Upper lobe of right lung (tissue), 1 donor: ENCODE data around the gene ARHGAP40. TPM values are rescaled to one million over a fixed set of nuclear protein-coding genes. Genes with fewer than 3 reads are reported as not detected.

Source experiments
- ATAC-seq: fragments of 200-7000 bp; cut with Tn5 transposase; one replicate; pipeline ENCODE4 v1.9.1; 2020; ENCODE audit warnings: mild to moderate bottlenecking, moderate library complexity
- DNase-seq: peaks from one replicate; pipeline ENCODE4 v3.0.0-alpha.2; 2020
- H3K27ac ChIP-seq: fragments of 200-600 bp; one replicate; pipeline ENCODE4 v1.8.0; 2022
- H3K27me3 ChIP-seq: fragments of 200-600 bp; one replicate; pipeline ENCODE4 v1.8.0; 2022; ENCODE audit warnings: mild to moderate bottlenecking
- H3K36me3 ChIP-seq: fragments of 200-600 bp; one replicate; pipeline ENCODE4 v1.8.0; 2022
- H3K4me1 ChIP-seq: fragments of 200-600 bp; one replicate; pipeline ENCODE4 v1.8.0; 2022
- H3K4me3 ChIP-seq: fragments of 200-600 bp; one replicate; pipeline ENCODE4 v1.8.0; 2022; ENCODE audit warnings: mild to moderate bottlenecking
- H3K9me3 ChIP-seq: fragments of 200-600 bp; one replicate; pipeline ENCODE4 v1.8.0; 2022
- intact Hi-C: fragments of 100-400 bp; cut with DNase I; formaldehyde crosslinking; loops from one replicate; pipeline ENCODE4 v1.11.0; 2022
- total RNA-seq: library from RNA; stranded (reverse); fragmentation: NEBNext Ultra II Directional; extraction: Animal tissue kit (Norgen Biotek cat#: 25700); gene quantifications from one replicate; pipeline ENCODE4 v1.2.1, GENCODE V29; 2021
- TF ChIP-seq, protein P1 (sequence below): fragments of 200-600 bp; IDR thresholded peaks from one replicate; pipeline ENCODE4 v1.8.0; 2022; ENCODE audit warnings: antibody characterized with exemption
- donor health status: DM: no; HTN: yes; CAD: no; lungs with severe emphysema.

Gene ARHGAP40
- total RNA-seq, 1 donor from 2014 or later, result 0.72 TPM

DNA sequence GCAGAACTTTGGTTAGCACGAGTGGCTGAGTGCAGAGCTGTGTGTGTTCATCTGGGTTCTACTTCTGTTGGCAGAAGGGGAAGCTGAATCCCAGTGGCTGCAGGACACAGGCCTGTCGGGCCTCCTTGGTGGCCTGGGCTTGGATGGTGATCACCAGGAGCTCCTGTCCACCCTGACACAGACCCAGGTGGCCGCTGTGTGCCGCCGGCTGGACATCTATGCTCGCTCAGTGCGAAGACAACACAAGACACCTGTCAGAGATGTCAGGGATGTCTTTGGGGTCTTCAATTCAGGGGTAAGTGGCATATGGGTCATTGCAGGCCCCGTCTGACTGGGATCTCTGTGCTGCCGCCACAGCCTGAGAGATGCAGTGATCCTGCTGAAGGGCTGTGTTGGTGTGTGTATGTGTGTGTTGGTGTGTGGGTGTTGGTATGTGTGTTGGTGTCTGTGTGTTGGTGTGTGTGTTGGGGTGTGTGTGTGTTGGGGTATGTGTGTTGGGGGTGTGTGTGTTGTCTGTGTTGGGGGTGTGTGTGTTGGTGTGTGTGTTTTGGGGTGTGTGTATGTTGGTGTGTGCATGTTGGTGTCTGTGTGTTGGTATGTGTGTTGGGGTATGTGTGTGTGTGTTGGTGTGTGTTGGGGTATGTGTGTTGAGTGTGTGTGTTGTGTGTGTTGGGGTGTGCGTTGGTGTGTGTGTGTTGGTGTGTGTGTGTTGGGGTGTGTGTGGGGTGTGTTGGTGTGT, 25.5 kb downstream of the ARHGAP40 start:
- no peak overlapping the region for H3K27ac ChIP-seq
- DNase-seq (no peak), ATAC-seq (no peak)
- H3K9me3 ChIP-seq, result no peaks in the 10 kb centered on the region
- no peak overlapping the region for H3K4me3 ChIP-seq
- TF ChIP-seq, protein P1, sequence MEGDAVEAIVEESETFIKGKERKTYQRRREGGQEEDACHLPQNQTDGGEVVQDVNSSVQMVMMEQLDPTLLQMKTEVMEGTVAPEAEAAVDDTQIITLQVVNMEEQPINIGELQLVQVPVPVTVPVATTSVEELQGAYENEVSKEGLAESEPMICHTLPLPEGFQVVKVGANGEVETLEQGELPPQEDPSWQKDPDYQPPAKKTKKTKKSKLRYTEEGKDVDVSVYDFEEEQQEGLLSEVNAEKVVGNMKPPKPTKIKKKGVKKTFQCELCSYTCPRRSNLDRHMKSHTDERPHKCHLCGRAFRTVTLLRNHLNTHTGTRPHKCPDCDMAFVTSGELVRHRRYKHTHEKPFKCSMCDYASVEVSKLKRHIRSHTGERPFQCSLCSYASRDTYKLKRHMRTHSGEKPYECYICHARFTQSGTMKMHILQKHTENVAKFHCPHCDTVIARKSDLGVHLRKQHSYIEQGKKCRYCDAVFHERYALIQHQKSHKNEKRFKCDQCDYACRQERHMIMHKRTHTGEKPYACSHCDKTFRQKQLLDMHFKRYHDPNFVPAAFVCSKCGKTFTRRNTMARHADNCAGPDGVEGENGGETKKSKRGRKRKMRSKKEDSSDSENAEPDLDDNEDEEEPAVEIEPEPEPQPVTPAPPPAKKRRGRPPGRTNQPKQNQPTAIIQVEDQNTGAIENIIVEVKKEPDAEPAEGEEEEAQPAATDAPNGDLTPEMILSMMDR, result no peak
- no peaks in the 10 kb centered on the region for H3K27me3 ChIP-seq
- no peaks in the 10 kb centered on the region for H3K4me1 ChIP-seq
- intact Hi-C loops, result no loop called here
- no peaks in the 10 kb centered on the region for H3K36me3 ChIP-seq

DNA sequence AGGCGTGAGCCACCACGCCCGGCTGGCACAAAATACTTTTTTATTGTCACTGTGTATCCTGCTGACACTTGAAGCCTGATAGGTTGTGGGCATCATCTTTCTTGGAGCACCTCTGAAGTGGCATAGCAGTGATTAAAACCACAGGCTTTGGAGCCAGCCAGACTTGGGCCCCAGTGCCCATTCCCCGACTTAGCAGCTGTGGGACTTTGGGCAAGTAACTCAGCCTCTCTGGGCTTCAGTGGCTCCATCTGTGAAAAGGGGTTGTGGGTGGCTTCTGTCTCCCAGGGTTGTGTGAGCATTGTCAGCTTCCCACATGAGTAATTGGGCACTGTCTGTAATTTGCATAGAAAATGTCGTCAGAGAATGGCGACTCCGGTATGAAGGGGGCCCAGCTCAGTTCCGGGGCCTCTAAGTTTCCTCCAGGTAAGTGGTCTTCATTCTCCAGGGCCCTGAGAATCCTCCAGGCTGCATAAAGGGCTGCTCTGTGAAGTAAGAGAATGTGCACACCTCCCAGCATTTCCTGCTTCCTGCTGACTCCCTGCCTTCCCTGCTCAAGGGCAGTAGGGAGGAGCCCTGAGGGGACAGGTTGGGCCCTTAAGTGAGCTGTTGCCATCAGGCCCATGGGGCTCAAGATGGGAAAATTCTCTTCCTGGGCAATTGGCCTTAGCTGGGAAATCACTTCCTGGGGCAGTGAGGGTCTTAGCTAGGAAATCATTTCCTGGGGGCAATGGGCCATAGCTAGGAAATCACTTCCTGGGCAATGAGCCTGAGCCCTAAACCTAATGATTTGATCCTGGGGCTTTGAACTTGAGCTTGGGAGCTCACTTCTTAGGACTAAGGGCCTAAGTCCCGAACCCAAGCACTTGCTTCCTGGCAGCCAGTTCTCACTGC, 27.2 kb downstream of the ARHGAP40 start:
- Histone ChIP-seq H3K9me3 (no peaks in the 10 kb centered on the region), H3K27me3 (peaks cover under 1% of the 10 kb centered on the region), H3K27ac (no peak overlapping the region), H3K4me1 (no peaks in the 10 kb centered on the region), H3K4me3 (no peak overlapping the region), H3K36me3 (no peaks in the 10 kb centered on the region)
- DNase-seq (no peak), ATAC-seq (no peak)
- intact Hi-C loops, result no loop called here
- TF ChIP-seq, protein P1, result no peak

DNA sequence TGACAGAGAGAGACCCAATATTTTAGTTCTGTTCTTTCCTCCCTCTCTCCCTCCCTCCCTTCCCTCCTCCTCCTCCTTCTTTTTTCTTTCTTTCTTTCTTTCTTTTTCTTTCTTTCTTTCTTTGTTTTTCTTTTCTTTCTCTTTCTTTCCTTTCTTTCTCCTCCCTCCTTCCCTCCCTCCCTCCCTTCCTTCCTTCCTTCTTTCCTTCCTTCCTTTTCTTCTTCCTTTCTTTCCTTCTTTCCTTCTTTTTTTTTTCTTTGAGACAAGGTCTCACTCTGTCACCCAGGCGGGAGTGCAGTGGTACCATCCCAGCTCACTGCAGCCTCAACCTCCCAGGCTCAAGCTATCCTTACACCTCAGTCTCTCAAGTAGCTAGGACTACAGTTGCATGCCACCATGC, 28.4 kb downstream of the ARHGAP40 start:
- Histone ChIP-seq H3K9me3 (no peaks in the 10 kb centered on the region), H3K36me3 (no peaks in the 10 kb centered on the region), H3K27me3 (peaks cover 4% of the 10 kb centered on the region), H3K27ac (no peak overlapping the region), H3K4me1 (no peaks in the 10 kb centered on the region), H3K4me3 (no peak overlapping the region)
- TF ChIP-seq, protein P1, result no peak
- no peak for DNase-seq
- no peak for ATAC-seq
- intact Hi-C loops, result no loop called here

DNA sequence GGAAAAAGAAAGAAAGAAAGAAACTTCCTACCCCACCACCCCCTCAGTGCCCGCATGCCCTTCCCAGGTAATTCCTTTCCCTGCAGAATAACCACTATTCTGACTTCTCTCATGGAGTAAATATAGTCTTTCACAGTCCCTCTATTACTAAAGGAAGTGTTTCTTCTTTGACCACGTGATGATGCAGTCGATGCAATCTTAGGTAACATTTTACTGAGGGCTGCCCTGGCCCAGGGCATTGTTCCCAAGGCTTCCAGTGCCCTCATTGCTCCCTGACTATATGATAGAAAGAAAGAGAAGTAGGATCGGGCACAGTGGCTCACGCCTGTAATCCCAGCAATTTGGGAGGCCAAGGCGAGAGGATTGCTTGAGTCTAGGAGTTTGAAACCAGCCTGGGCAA, 29.1 kb downstream of the ARHGAP40 start:
- intact Hi-C loops, result no loop called here
- ATAC-seq, result no peak
- DNase-seq, result no peak
- H3K27ac ChIP-seq, result no peak overlapping the region
- peaks cover 4% of the 10 kb centered on the region for H3K27me3 ChIP-seq
- H3K4me1 ChIP-seq, result no peaks in the 10 kb centered on the region
- no peaks in the 10 kb centered on the region for H3K36me3 ChIP-seq
- no peaks in the 10 kb centered on the region for H3K9me3 ChIP-seq
- TF ChIP-seq, protein P1, result no peak
- no peak overlapping the region for H3K4me3 ChIP-seq

DNA sequence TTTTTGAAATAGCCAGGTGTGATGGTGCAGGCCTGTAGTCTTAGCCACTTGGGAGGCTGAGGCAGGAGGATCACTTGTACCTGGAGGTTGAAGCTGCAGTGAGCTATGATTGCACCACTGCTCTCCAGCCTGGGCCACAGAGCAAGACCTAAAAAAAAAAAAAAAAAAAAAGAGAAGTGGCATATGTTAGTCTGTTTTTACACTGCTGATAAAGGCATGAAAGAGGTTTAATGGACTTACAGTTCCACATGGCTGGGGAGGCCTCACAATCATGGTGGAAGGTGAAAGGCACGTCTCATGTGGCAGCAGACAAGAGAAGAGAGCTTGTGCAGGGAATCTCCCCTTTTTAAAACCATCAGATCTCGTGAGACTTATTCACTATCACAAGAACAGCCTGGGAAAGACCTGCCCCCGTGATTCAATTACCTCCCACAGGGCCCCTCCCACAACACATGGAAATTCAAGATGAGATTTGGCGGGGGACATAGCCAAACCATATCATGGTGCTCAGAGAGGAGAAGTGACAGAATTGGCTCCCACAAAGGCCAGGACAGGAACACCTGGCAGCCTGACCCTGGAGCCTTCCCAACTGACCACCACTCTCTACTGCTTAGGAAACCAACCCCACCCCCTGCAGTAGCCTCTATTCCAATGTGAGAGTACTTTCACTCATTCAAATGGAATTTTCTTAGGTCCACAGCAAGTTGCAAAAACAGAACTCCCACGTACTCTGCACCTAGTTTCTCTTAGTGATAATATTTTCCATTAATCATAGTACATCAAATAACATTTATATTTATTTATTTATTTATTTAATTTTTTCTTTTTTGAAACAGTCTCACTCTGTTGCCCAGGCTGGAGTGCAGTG, 29.8 kb downstream of the ARHGAP40 start:
- Histone ChIP-seq H3K36me3 (no peaks in the 10 kb centered on the region), H3K4me1 (no peaks in the 10 kb centered on the region), H3K27me3 (peaks cover 4% of the 10 kb centered on the region), H3K27ac (no peak overlapping the region), H3K4me3 (no peak overlapping the region), H3K9me3 (no peaks in the 10 kb centered on the region)
- no peak for DNase-seq
- no peak for ATAC-seq
- intact Hi-C loops, result no loop called here
- TF ChIP-seq, protein P1, result no peak
